Stomach (tissue), 9 donors: ENCODE results near the gene INS. TPM values are rescaled to one million over a fixed set of nuclear protein-coding genes. Genes with fewer than 3 reads are reported as not detected.

Experiments
- DNase-seq, 2 donors: peaks; one replicate each; pipeline versions ENCODE4 v3.0.0 to v3.0.0-alpha.2; 2013 to 2019
- H3K27ac ChIP-seq, 5 donors: fragments of 200-600 bp in 4 of 5; sonication (generic) in 4 of 5; one replicate each; pipeline ENCODE4 v1.5.1; 2013 to 2019; ENCODE audit warnings: mild to moderate bottlenecking in 1 of 5, moderate library complexity in 1 of 5
- H3K27me3 ChIP-seq, 3 donors: fragments of 200-600 bp; sonication (generic); one replicate each; pipeline ENCODE4 v1.5.1; 2017 to 2019; ENCODE audit warnings: mixed run types in 1 of 3
- H3K36me3 ChIP-seq, 4 donors: fragments of 200-600 bp; sonication (generic); 1 replicate in 3 of 4; 2 replicates in 1 of 4; pipeline ENCODE4 v1.5.1; 2016 to 2019
- H3K4me1 ChIP-seq, 4 donors: fragments of 200-600 bp; sonication (generic); one replicate each; pipeline ENCODE4 v1.5.1; 2016 to 2019
- H3K4me3 ChIP-seq, 4 donors: fragments of 200-600 bp; sonication (generic) in 3 of 4; one replicate each; pipeline ENCODE4 v1.5.1; 2016 to 2019; ENCODE audit warnings: mild to moderate bottlenecking in 1 of 4
- H3K9me3 ChIP-seq, 4 donors: fragments of 200-600 bp; sonication (generic); one replicate each; pipeline ENCODE4 v1.5.1; 2016 to 2019
- EP300 ChIP-seq: sonication (generic); formaldehyde crosslinking; IDR thresholded peaks from one replicate; pipeline ENCODE4 v1.6.1; 2017; ENCODE audit warnings: antibody characterized with exemption
- POLR2A ChIP-seq, 4 donors: fragments of 450-650 bp; IDR thresholded peaks; one replicate each; pipeline ENCODE4 v1.6.1; 2016; ENCODE audit warnings: antibody characterized with exemption in 4 of 4, control low read depth in 2 of 4, mild to moderate bottlenecking in 1 of 4, moderate library complexity in 1 of 4
- POLR2AphosphoS5 ChIP-seq, 3 donors: sonication (generic); formaldehyde crosslinking; IDR thresholded peaks; one replicate each; pipeline ENCODE4 v1.6.1; 2016; ENCODE audit warnings: antibody characterized with exemption in 3 of 3
- WGBS, 5 donors: extraction: QIAGEN DNeasy Blood & Tissue Kit in 3 of 5; methylation state at CpG; one replicate each; pipeline versions ENCODE4 v1.1.5 to v1.1.7; 2013 to 2018; 5-methylcytosine and 5-hydroxymethylcytosine counted together
- intact Hi-C: fragments of 100-400 bp; cut with DNase I; formaldehyde crosslinking; loops from one replicate; pipeline ENCODE4 v1.15.1; 2023; ENCODE audit warnings: low total_unique reads
- polyA plus RNA-seq, 3 donors: library from polyadenylated mRNA; stranded (reverse); fragments of 200-250 nt; gene quantifications; one replicate each; pipeline ENCODE4 v1.2.3, GENCODE V29; 2013
- total RNA-seq, 5 donors: library from RNA; depleted of rRNA; stranded (reverse); fragments of >200 nt; gene quantifications; one replicate each; pipeline versions ENCODE4 v1.1.0 to v1.2.3, GENCODE V29; 2014 to 2016
- TF ChIP-seq, protein P1 (sequence below), 7 experiments: fragments of 450-650 bp in 4 of 7; fragments of 200-600 bp in 3 of 7; sonication (generic) in 3 of 7; IDR thresholded peaks; one replicate each; pipeline ENCODE4 v1.5.1; 2016 to 2019; ENCODE audit warnings: antibody characterized with exemption in 7 of 7, control low read depth in 2 of 7, mild to moderate bottlenecking in 1 of 7
- donor health status: healthy with polysubstance abuse.
- donor health status: Bipolar disorder and iron deficiency.
- donor health status: healthy.

Gene INS
- total and polyA plus RNA-seq, 8 donors, result 7.2 to 37.6 TPM; not detected in 6

DNA sequence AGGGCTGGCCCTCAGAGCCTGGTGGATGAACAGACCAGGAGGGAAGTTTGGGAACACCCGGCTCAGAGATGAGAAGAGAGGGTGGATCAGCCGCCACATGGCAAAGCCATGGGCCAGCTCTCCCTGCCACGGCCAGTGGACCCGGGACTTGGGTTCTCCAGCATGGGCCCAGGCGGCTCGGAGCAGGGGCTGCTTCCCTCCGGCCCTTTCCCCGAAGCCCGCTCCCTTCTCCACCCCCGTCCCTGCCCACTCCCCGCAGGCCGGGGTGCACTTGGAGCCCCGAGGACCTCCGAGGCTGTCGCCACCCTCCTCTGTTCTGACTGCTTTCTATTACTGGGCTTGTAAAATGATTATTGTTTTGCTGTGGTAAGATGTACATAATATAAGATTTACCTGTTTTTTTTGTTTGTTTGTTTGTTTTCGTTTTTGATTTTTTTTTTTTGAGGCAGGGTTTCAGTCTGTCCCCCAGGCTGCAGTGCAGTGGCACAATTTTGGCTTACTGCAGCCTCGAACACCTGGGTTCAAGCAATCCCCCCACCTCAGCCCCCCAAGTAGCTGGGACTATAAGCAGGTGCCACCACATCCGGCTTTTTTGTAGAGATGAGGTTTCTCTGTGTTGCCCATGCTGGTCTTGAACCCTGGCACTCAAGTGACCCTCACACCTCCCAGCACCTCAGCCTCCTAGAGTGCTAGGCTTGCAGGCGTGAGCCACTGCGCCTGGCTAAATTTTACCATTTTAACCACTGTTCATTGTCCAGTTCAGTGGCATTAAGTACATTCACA, 21.9 kb upstream of the INS start:
- 78 to 88% (median 86%) methylated on average over 19 to 20 of the region's 20 CpGs for WGBS, 5 donors
- Histone ChIP-seq H3K4me3 (no peak overlapping the region), H3K27me3 (peaks cover 0 to 68% (median 38%) of the 10 kb centered on the region in 3 donors), H3K27ac (no peak overlapping the region), H3K36me3 (no peaks in the 10 kb centered on the region), H3K9me3 (no peaks in the 10 kb centered on the region), H3K4me1 (peaks cover 0 to 5% (median 2%) of the 10 kb centered on the region in 4 donors)
- DNase-seq, result no peak
- intact Hi-C loops, result no loop called here
- no peak for TF ChIP-seq POLR2A (IDR thresholded peaks at IDR 0.05)
- TF ChIP-seq POLR2AphosphoS5 (IDR thresholded peaks at IDR 0.05), result no peak
- no peak for TF ChIP-seq EP300
- TF ChIP-seq, protein P1, sequence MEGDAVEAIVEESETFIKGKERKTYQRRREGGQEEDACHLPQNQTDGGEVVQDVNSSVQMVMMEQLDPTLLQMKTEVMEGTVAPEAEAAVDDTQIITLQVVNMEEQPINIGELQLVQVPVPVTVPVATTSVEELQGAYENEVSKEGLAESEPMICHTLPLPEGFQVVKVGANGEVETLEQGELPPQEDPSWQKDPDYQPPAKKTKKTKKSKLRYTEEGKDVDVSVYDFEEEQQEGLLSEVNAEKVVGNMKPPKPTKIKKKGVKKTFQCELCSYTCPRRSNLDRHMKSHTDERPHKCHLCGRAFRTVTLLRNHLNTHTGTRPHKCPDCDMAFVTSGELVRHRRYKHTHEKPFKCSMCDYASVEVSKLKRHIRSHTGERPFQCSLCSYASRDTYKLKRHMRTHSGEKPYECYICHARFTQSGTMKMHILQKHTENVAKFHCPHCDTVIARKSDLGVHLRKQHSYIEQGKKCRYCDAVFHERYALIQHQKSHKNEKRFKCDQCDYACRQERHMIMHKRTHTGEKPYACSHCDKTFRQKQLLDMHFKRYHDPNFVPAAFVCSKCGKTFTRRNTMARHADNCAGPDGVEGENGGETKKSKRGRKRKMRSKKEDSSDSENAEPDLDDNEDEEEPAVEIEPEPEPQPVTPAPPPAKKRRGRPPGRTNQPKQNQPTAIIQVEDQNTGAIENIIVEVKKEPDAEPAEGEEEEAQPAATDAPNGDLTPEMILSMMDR (IDR thresholded peaks at IDR 0.05), result no peak

DNA sequence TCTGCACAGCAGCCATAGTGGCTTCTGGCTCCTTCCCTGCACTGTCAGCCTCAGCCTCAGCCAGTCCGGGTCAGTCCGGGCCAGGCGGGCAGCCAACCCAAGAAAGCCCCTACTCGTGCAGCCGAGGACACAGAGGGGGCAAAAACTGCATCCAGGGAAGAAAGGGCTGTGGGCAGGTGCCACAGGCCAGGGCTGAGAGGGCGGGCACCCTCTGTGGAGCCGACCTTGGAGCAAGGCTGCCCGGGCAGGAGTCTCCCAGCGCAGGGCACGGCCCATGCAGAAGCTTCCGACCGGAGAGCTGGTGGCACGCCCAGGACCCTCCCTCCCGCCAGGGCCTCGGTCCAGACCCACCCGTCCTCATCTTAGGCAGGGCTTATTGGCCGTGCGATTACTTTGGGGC, 21.1 kb upstream of the INS start:
- peaks cover 0 to 66% (median 36%) of the 10 kb centered on the region in 3 donors for H3K27me3 ChIP-seq

DNA sequence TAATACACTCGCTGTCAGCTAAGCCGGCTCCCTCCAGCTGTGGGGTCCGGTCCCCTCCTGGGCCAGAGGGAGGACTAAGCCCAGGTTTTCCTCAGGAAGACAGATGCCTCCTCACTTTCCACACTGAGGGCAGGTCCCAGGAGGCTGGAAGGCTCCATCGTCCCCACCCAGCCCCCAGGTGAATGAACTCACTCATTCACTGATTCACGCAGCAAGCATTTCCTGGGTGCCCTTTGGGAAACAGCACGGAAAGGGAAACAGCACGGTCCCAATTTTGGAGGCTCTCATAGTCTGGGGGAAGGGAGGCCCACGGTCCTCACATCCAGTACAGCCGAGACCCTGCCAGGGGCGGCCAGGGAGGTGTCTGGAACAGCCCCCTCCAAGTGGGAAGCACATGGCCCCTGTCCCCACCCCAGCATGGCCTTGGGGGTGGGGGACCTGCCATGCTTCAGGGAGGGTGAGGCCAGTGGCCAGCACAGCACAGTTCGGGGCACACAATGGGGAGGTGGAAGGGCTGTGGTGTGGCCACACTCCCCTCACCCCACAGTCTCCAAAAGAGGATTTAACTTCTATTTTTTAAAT, 19.9 kb upstream of the INS start:
- Histone ChIP-seq H3K9me3 (no peaks in the 10 kb centered on the region), H3K4me1 (no peaks in the 10 kb centered on the region), H3K27ac (no peak overlapping the region), H3K27me3 (peaks cover 0 to 56% (median 25%) of the 10 kb centered on the region in 3 donors), H3K36me3 (no peaks in the 10 kb centered on the region), H3K4me3 (no peak overlapping the region)
- 71 to 81% (median 76%) methylated on average over 5 to 11 of the region's 11 CpGs for WGBS, 5 donors
- intact Hi-C loops, result no loop called here
- no peak for TF ChIP-seq POLR2AphosphoS5 (IDR thresholded peaks at IDR 0.05)
- TF ChIP-seq, protein P1 (IDR thresholded peaks at IDR 0.05), result no peak
- TF ChIP-seq EP300, result no peak
- TF ChIP-seq POLR2A (IDR thresholded peaks at IDR 0.05), result no peak
- DNase-seq, result no peak

More for the DNA sequence above, 21.1 kb upstream of the INS start:
- no peak for DNase-seq
- intact Hi-C loops, result no loop called here
- WGBS, 5 donors, result 68 to 87% (median 79%) methylated on average over 8 to 18 of the region's 18 CpGs
- no peaks in the 10 kb centered on the region for H3K36me3 ChIP-seq
- TF ChIP-seq, protein P1 (IDR thresholded peaks at IDR 0.05), result no peak
- no peak for TF ChIP-seq POLR2A (IDR thresholded peaks at IDR 0.05)
- no peak for TF ChIP-seq POLR2AphosphoS5 (IDR thresholded peaks at IDR 0.05)
- TF ChIP-seq EP300, result no peak
- no peaks in the 10 kb centered on the region for H3K9me3 ChIP-seq
- H3K27ac ChIP-seq, result no peak overlapping the region
- H3K4me1 ChIP-seq, result peaks cover 0 to 5% (median 2%) of the 10 kb centered on the region in 4 donors
- no peak overlapping the region for H3K4me3 ChIP-seq

DNA sequence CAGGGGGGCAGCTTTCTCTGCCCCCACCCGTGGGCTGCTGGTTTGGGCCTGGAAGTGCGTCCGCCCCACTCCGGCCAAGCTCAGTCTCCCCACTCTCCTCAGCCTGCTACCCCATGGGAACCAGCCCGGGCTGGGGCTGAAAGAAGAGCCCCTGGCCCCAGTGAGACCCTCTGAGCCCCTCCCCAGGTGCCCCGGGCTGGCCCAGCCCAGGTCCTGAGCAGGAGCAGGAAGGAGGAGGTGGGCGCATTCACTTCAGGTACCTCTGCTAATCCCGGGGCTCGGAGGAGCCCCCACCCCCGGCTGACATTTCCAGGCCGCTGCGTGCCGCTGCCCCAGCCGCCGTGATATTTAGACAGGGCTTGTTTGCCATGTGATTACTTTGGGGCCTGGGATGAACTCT, 19.3 kb upstream of the INS start:
- WGBS, 5 donors, result 56 to 87% (median 56%) methylated on average over 5 to 15 of the region's 15 CpGs
- no peak overlapping the region for H3K27ac ChIP-seq
- DNase-seq, result no peak
- peaks cover 0 to 3% (median 0%) of the 10 kb centered on the region in 4 donors for H3K4me1 ChIP-seq
- H3K36me3 ChIP-seq, result no peaks in the 10 kb centered on the region
- H3K9me3 ChIP-seq, result no peaks in the 10 kb centered on the region
- no peak overlapping the region for H3K4me3 ChIP-seq
- TF ChIP-seq POLR2A (IDR thresholded peaks at IDR 0.05) (no peak), POLR2AphosphoS5 (IDR thresholded peaks at IDR 0.05) (no peak), EP300 (no peak)
- TF ChIP-seq, protein P1 (IDR thresholded peaks at IDR 0.05), result no peak
- H3K27me3 ChIP-seq, result peaks cover 0 to 51% (median 20%) of the 10 kb centered on the region in 3 donors
- intact Hi-C loops, result no loop called here
